H9 (cell line): ENCODE data around the gene MYO7B. TPM values are rescaled to one million over a fixed set of nuclear protein-coding genes. Genes with fewer than 3 reads are reported as not detected.

Source experiments
- DNase-seq: peaks from one replicate; pipeline ENCODE4 v3.0.0-alpha.2; 2017
- H2AFZ ChIP-seq: one replicate; pipeline ENCODE4 v1.6.1; 2013; ENCODE audit warnings: mild to moderate bottlenecking, low read length, control low read depth, moderate library complexity
- H2AK5ac ChIP-seq: 2 replicates; pipeline ENCODE4 v1.6.1; 2013; ENCODE audit warnings: low read length, control low read depth, mixed read lengths; ENCODE audit not compliant: insufficient read length
- H2BK120ac ChIP-seq: one replicate; pipeline ENCODE4 v1.6.1; 2013; ENCODE audit warnings: low read depth, mild to moderate bottlenecking, low read length, control low read depth, inconsistent platforms; ENCODE audit not compliant: poor library complexity, severe bottlenecking
- H2BK12ac ChIP-seq: 2 replicates; pipeline ENCODE4 v1.6.1; 2013; ENCODE audit warnings: low read length, control low read depth, mixed read lengths, low read depth; ENCODE audit not compliant: insufficient read length
- H2BK15ac ChIP-seq: 2 replicates; pipeline ENCODE4 v1.6.1; 2013; ENCODE audit warnings: low read depth, low read length, control low read depth
- H2BK20ac ChIP-seq: one replicate; pipeline ENCODE4 v1.6.1; 2013; ENCODE audit warnings: low read depth, mild to moderate bottlenecking, low read length, control low read depth, inconsistent platforms; ENCODE audit not compliant: poor library complexity, severe bottlenecking
- H2BK5ac ChIP-seq: 2 replicates; pipeline ENCODE4 v1.6.1; 2013; ENCODE audit warnings: low read length, control low read depth, mixed read lengths; ENCODE audit not compliant: insufficient read length
- H3K14ac ChIP-seq: 2 replicates; pipeline ENCODE4 v1.6.1; 2013; ENCODE audit warnings: low read length, control low read depth; ENCODE audit not compliant: insufficient read depth
- H3K18ac ChIP-seq: 2 replicates; pipeline ENCODE4 v1.6.1; 2013; ENCODE audit warnings: low read depth, mild to moderate bottlenecking, mixed read lengths, low read length, control low read depth; ENCODE audit not compliant: insufficient read length
- H3K23ac ChIP-seq: 2 replicates; pipeline ENCODE4 v1.6.1; 2013; ENCODE audit warnings: low read length, control low read depth, mixed read lengths, low read depth; ENCODE audit not compliant: insufficient read length
- H3K23me2 ChIP-seq: 2 replicates; pipeline ENCODE4 v1.6.1; 2013; ENCODE audit warnings: low read depth, mild to moderate bottlenecking, mixed read lengths, low read length, control low read depth; ENCODE audit not compliant: insufficient read length, poor library complexity, severe bottlenecking
- H3K27ac ChIP-seq: 2 replicates; pipeline ENCODE4 v1.5.1; 2013; ENCODE audit warnings: low read length, control low read depth, mixed read lengths, low read depth; ENCODE audit not compliant: insufficient read length
- H3K27me3 ChIP-seq: 2 replicates; pipeline ENCODE4 v1.6.1; 2013; ENCODE audit warnings: low read length, control low read depth, inconsistent platforms; ENCODE audit not compliant: insufficient read depth
- H3K4ac ChIP-seq: 2 replicates; pipeline ENCODE4 v1.6.1; 2013; ENCODE audit warnings: low read depth, mild to moderate bottlenecking, control low read depth, inconsistent platforms, low read length, moderate library complexity
- H3K4me1 ChIP-seq: 2 replicates; pipeline ENCODE4 v1.6.1; 2013; ENCODE audit warnings: low read length, control low read depth, inconsistent platforms; ENCODE audit not compliant: insufficient read depth
- H3K4me2 ChIP-seq: 2 replicates; pipeline ENCODE4 v1.6.1; 2013; ENCODE audit warnings: low read length, control low read depth, mixed read lengths; ENCODE audit not compliant: insufficient read length, insufficient read depth
- H3K56ac ChIP-seq: 2 replicates; pipeline ENCODE4 v1.6.1; 2013; ENCODE audit warnings: low read depth, mild to moderate bottlenecking, mixed read lengths, low read length, control low read depth; ENCODE audit not compliant: insufficient read length
- H3K79me1 ChIP-seq: 2 replicates; pipeline ENCODE4 v1.6.1; 2013; ENCODE audit warnings: low read depth, mild to moderate bottlenecking, moderate library complexity, low read length, control low read depth, inconsistent platforms; ENCODE audit not compliant: insufficient read depth, poor library complexity, severe bottlenecking
- H3K79me2 ChIP-seq: 2 replicates; pipeline ENCODE4 v1.6.1; 2013; ENCODE audit warnings: low read length, control low read depth, inconsistent platforms; ENCODE audit not compliant: insufficient read depth
- H3K9ac ChIP-seq: 2 replicates; pipeline ENCODE4 v1.6.1; 2013; ENCODE audit warnings: low read length, control low read depth, mixed read lengths; ENCODE audit not compliant: insufficient read length; ENCODE audit errors: extremely low read depth
- H3K9me3 ChIP-seq: one replicate; pipeline ENCODE4 v1.6.1; 2013; ENCODE audit warnings: low read depth, low read length, inconsistent platforms; ENCODE audit not compliant: control insufficient read depth
- H3T11ph ChIP-seq: one replicate; pipeline ENCODE4 v1.6.1; 2013; ENCODE audit warnings: mild to moderate bottlenecking, low read length, control low read depth, inconsistent platforms
- H4K20me1 ChIP-seq: one replicate; pipeline ENCODE4 v1.6.1; 2013; ENCODE audit not compliant: control insufficient read depth, insufficient read length, insufficient read depth
- H4K5ac ChIP-seq: 2 replicates; pipeline ENCODE4 v1.6.1; 2013; ENCODE audit warnings: low read depth, mild to moderate bottlenecking, mixed read lengths, low read length, control low read depth; ENCODE audit not compliant: insufficient read length
- H4K8ac ChIP-seq: replicated peaks from 2 replicates; pipeline ENCODE4 v1.6.1; 2013; ENCODE audit warnings: low read length, control low read depth, mixed read lengths, low read depth; ENCODE audit not compliant: insufficient read length
- H4K91ac ChIP-seq: 2 replicates; pipeline ENCODE4 v1.6.1; 2013; ENCODE audit warnings: low read depth, mild to moderate bottlenecking, moderate library complexity, mixed read lengths, low read length, control low read depth; ENCODE audit not compliant: insufficient read length
- H3K27ac Mint-ChIP-seq, 3 experiments: 2 replicates in 2 of 3; 3 replicates in 1 of 3; pipeline ENCODE4 v1.8.0; 2020 to 2021; ENCODE audit warnings: mixed read lengths in 3 of 3, mild to moderate bottlenecking in 1 of 3, moderate library complexity in 1 of 3
- H3K27me3 Mint-ChIP-seq: 2 replicates; pipeline ENCODE4 v1.8.0; 2021; ENCODE audit warnings: low read depth, mild to moderate bottlenecking, moderate library complexity, mixed read lengths
- H3K36me3 Mint-ChIP-seq, 3 experiments: 2 replicates in 2 of 3; 3 replicates in 1 of 3; pipeline ENCODE4 v1.8.0; 2020 to 2021; ENCODE audit warnings: low read depth in 3 of 3, mixed read lengths in 3 of 3; ENCODE audit not compliant: insufficient read depth in 1 of 3
- H3K4me1 Mint-ChIP-seq, 2 experiments: 2 replicates each; pipeline ENCODE4 v1.8.0; 2020; ENCODE audit warnings: mixed read lengths in 2 of 2
- H3K4me3 Mint-ChIP-seq, 2 experiments: 2 replicates in 1 of 2; 3 replicates in 1 of 2; pipeline ENCODE4 v1.8.0; 2020 to 2021; ENCODE audit warnings: mild to moderate bottlenecking in 2 of 2, mixed read lengths in 2 of 2, moderate library complexity in 1 of 2
- H3K9me3 Mint-ChIP-seq, 2 experiments: 2 replicates in 1 of 2; 3 replicates in 1 of 2; pipeline ENCODE4 v1.8.0; 2020; ENCODE audit warnings: mild to moderate bottlenecking in 2 of 2, mixed read lengths in 2 of 2, moderate library complexity in 1 of 2
- WGBS: extraction: QIAGEN DNeasy Blood & Tissue Kit; methylation state at CpG from one replicate; pipeline ENCODE4 v1.1.7; 2013; ENCODE audit warnings: missing lambda C conversion rate, low lambda C conversion rate, mixed read lengths; ENCODE audit not compliant: insufficient read length; ENCODE audit errors: extremely low coverage; 5-methylcytosine and 5-hydroxymethylcytosine counted together
- total RNA-seq: library from RNA; stranded (reverse); gene quantifications from 2 replicates; pipeline ENCODE4 v1.2.1, GENCODE V29; 2021
- TF ChIP-seq, protein P1 (sequence below): fragments of 200-600 bp; sonication (generic); conservative IDR thresholded peaks from 3 replicates; pipeline ENCODE4 v1.8.0; 2021; ENCODE audit warnings: antibody characterized with exemption, mild to moderate bottlenecking

The MYO7B gene
- total RNA-seq, 1 experiment from 2014 or later: not detected

DNA sequence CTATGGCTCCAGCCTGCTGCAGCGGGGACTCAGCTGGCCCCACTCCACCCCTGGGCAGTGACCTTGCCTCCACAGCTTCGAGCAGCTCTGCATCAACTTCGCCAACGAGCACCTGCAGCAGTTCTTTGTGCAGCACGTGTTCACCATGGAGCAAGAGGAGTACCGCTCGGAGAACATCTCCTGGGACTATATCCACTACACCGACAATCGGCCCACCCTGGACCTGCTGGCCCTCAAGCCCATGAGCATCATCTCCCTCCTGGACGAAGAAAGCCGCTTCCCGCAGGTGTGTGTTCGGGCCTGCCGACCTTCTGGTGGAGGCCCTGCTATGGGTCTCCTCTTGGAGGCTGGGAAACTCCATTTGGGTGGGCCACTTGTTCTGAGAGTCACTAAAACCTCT lies 48.6 kb downstream of the MYO7B start:
- WGBS: no CpG with 5 or more reads among the region's 14 CpGs

More for the DNA sequence above, 48.6 kb downstream of the MYO7B start:
- Histone ChIP-seq H2BK120ac (no peak overlapping the region), H4K91ac (no peak overlapping the region), H3K79me2 (no peaks in the 10 kb centered on the region), H3K4me2 (no peak overlapping the region), H3K4ac (no peak overlapping the region), H4K8ac (no peak overlapping the region), H3K27ac (no peak overlapping the region), H3K79me1 (no peaks in the 10 kb centered on the region), H3K9ac (no peak overlapping the region), H3T11ph (no peak overlapping the region), H3K23me2 (no peaks in the 10 kb centered on the region), H2AK5ac (no peak overlapping the region), H2BK12ac (no peak overlapping the region), H3K56ac (no peak overlapping the region), H3K9me3 (no peaks in the 10 kb centered on the region), H4K20me1 (no peaks in the 10 kb centered on the region), H2BK15ac (no peak overlapping the region), H3K4me1 (peaks cover 2% of the 10 kb centered on the region; the same call in 1 of the 2 replicates), H2AFZ (no peak overlapping the region), H3K27me3 (no peaks in the 10 kb centered on the region), H2BK5ac (no peak overlapping the region), H3K18ac (no peak overlapping the region), H3K23ac (no peak overlapping the region), H4K5ac (no peak overlapping the region), H2BK20ac (no peak overlapping the region), H3K14ac (no peak overlapping the region; the same call in 1 of the 2 replicates)
- H3K9me3 Mint-ChIP-seq: no peaks in the 10 kb centered on the region
- no peak overlapping the region for H3K4me3 Mint-ChIP-seq
- TF ChIP-seq, protein P1, sequence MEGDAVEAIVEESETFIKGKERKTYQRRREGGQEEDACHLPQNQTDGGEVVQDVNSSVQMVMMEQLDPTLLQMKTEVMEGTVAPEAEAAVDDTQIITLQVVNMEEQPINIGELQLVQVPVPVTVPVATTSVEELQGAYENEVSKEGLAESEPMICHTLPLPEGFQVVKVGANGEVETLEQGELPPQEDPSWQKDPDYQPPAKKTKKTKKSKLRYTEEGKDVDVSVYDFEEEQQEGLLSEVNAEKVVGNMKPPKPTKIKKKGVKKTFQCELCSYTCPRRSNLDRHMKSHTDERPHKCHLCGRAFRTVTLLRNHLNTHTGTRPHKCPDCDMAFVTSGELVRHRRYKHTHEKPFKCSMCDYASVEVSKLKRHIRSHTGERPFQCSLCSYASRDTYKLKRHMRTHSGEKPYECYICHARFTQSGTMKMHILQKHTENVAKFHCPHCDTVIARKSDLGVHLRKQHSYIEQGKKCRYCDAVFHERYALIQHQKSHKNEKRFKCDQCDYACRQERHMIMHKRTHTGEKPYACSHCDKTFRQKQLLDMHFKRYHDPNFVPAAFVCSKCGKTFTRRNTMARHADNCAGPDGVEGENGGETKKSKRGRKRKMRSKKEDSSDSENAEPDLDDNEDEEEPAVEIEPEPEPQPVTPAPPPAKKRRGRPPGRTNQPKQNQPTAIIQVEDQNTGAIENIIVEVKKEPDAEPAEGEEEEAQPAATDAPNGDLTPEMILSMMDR: no peak
- peaks cover 22% of the 10 kb centered on the region in 2 experiments for H3K4me1 Mint-ChIP-seq
- H3K36me3 Mint-ChIP-seq: no peaks in the 10 kb centered on the region; a peak in 2 of 7 replicates
- H3K27me3 Mint-ChIP-seq: peaks cover 4% of the 10 kb centered on the region
- H3K27ac Mint-ChIP-seq: no peak overlapping the region; a peak in 1 of 7 replicates
- no peak for DNase-seq
